ENCODE measurements around the gene ANKRD53.

ANKRD53 gene

GRCh38 chr2:71003396-71003795 is 25.0 kb downstream of the ANKRD53 start:
- no peak for DNase-seq (ENCODE audit: low spot score)
- no peaks in the 10 kb centered on the region for H3K9me3 ChIP-seq (ENCODE audit: severe bottlenecking)
- no peak for ATAC-seq (ENCODE audit: low read depth)
- no peaks in the 10 kb centered on the region for H3K4me1 ChIP-seq (ENCODE audit: insufficient read depth, poor library complexity, severe bottlenecking)
- no peak overlapping the region for H3K4me3 ChIP-seq (ENCODE audit: severe bottlenecking)
- H3K27ac ChIP-seq (ENCODE audit: poor library complexity, severe bottlenecking) = no peak overlapping the region
- H3K36me3 ChIP-seq (ENCODE audit: low read depth) = no peaks in the 10 kb centered on the region
- no peaks in the 10 kb centered on the region for H3K27me3 ChIP-seq (ENCODE audit: insufficient read depth, poor library complexity, severe bottlenecking)
- no peak for TF ChIP-seq CTCF (IDR thresholded peaks at IDR 0.05; ENCODE audit: poor library complexity, severe bottlenecking)

GRCh38 chr2:71003966-71004755 is 25.7 kb downstream of the ANKRD53 start:
- no peak for TF ChIP-seq CTCF (IDR thresholded peaks at IDR 0.05; ENCODE audit: poor library complexity, severe bottlenecking)
- no peak overlapping the region for H3K27ac ChIP-seq (ENCODE audit: poor library complexity, severe bottlenecking)
- no peak overlapping the region for H3K4me3 ChIP-seq (ENCODE audit: severe bottlenecking)
- ATAC-seq (ENCODE audit: low read depth) (no peak), DNase-seq (ENCODE audit: low spot score) (no peak)
- no peaks in the 10 kb centered on the region for H3K36me3 ChIP-seq (ENCODE audit: low read depth)
- no peaks in the 10 kb centered on the region for H3K4me1 ChIP-seq (ENCODE audit: insufficient read depth, poor library complexity, severe bottlenecking)
- no peaks in the 10 kb centered on the region for H3K27me3 ChIP-seq (ENCODE audit: insufficient read depth, poor library complexity, severe bottlenecking)
- H3K9me3 ChIP-seq (ENCODE audit: severe bottlenecking) = no peaks in the 10 kb centered on the region

GRCh38 chr2:71004857-71005256 is 26.4 kb downstream of the ANKRD53 start:
- Histone ChIP-seq H3K27ac (ENCODE audit: poor library complexity, severe bottlenecking) (no peak overlapping the region), H3K4me1 (ENCODE audit: insufficient read depth, poor library complexity, severe bottlenecking) (no peaks in the 10 kb centered on the region), H3K4me3 (ENCODE audit: severe bottlenecking) (no peak overlapping the region), H3K27me3 (ENCODE audit: insufficient read depth, poor library complexity, severe bottlenecking) (no peaks in the 10 kb centered on the region), H3K9me3 (ENCODE audit: severe bottlenecking) (no peaks in the 10 kb centered on the region), H3K36me3 (ENCODE audit: low read depth) (no peaks in the 10 kb centered on the region)
- no peak for TF ChIP-seq CTCF (IDR thresholded peaks at IDR 0.05; ENCODE audit: poor library complexity, severe bottlenecking)
- no peak for ATAC-seq (ENCODE audit: low read depth)
- no peak for DNase-seq (ENCODE audit: low spot score)

GRCh38 chr2:71005271-71006202 is 27.1 kb downstream of the ANKRD53 start:
- H3K9me3 ChIP-seq (ENCODE audit: severe bottlenecking) = no peaks in the 10 kb centered on the region
- H3K27me3 ChIP-seq (ENCODE audit: insufficient read depth, poor library complexity, severe bottlenecking) = no peaks in the 10 kb centered on the region
- H3K36me3 ChIP-seq (ENCODE audit: low read depth) = no peaks in the 10 kb centered on the region
- H3K4me3 ChIP-seq (ENCODE audit: severe bottlenecking) = no peak overlapping the region
- DNase-seq (ENCODE audit: low spot score) (no peak), ATAC-seq (ENCODE audit: low read depth) (no peak)
- no peak overlapping the region for H3K27ac ChIP-seq (ENCODE audit: poor library complexity, severe bottlenecking)
- no peak for TF ChIP-seq CTCF (IDR thresholded peaks at IDR 0.05; ENCODE audit: poor library complexity, severe bottlenecking)
- H3K4me1 ChIP-seq (ENCODE audit: insufficient read depth, poor library complexity, severe bottlenecking) = no peaks in the 10 kb centered on the region
